Stimulated activated CD8-positive, alpha-beta memory T cell treated with anti-CD3 and anti-CD28 coated beads, Interleukin-7, amount 100 ng/mL, for 24 hours (primary cell): Measurements from ENCODE around the gene SEMA4D.

Source experiments
- DNase-seq: peaks from one replicate; pipeline ENCODE4 v3.0.0-alpha.2; 2020; ENCODE audit warnings: low read depth

The SEMA4D gene

GRCh38 chr9:89410641-89411350 lies 87.1 kb downstream of the SEMA4D start:
- peak; percentile 38 for DNase-seq

GRCh38 chr9:89410022-89410421 lies 87.9 kb downstream of the SEMA4D start:
- no peak for DNase-seq

- DNase-seq = no peak
These were observed 88.4 kb downstream of the SEMA4D start for GRCh38 chr9:89409466-89409865.

- peak; percentile 40 for DNase-seq
These were observed 89.2 kb downstream of the SEMA4D start for GRCh38 chr9:89408628-89409101.

GRCh38 chr9:89407070-89407469 lies 90.8 kb downstream of the SEMA4D start:
- DNase-seq = no peak

GRCh38 chr9:89405826-89406225 lies 92.1 kb downstream of the SEMA4D start:
- DNase-seq = no peak

GRCh38 chr9:89404074-89404473 lies 93.8 kb downstream of the SEMA4D start:
- DNase-seq = no peak

GRCh38 chr9:89402695-89403427 lies 95.1 kb downstream of the SEMA4D start:
- DNase-seq = no peak

GRCh38 chr9:89400403-89401116 lies 97.4 kb downstream of the SEMA4D start:
- no peak for DNase-seq

GRCh38 chr9:89398621-89399020 lies 99.3 kb downstream of the SEMA4D start:
- no peak for DNase-seq

GRCh38 chr9:89397471-89397870 lies 100.4 kb downstream of the SEMA4D start:
- DNase-seq = no peak

- DNase-seq = no peak
These were observed 101.8 kb downstream of the SEMA4D start for GRCh38 chr9:89395931-89396710.

- DNase-seq = no peak
These were observed 103.5 kb downstream of the SEMA4D start for GRCh38 chr9:89394412-89394811.

- no peak for DNase-seq
These were observed 106.3 kb downstream of the SEMA4D start for GRCh38 chr9:89391585-89391984.

GRCh38 chr9:89390578-89391116 lies 107.3 kb downstream of the SEMA4D start:
- DNase-seq = no peak

- no peak for DNase-seq
These were observed 107.8 kb downstream of the SEMA4D start for GRCh38 chr9:89390068-89390555.

GRCh38 chr9:89388868-89389177 lies 109.1 kb downstream of the SEMA4D start:
- no peak for DNase-seq

GRCh38 chr9:89388084-89388867 lies 109.6 kb downstream of the SEMA4D start:
- no peak for DNase-seq

- DNase-seq = no peak
These were observed 110.6 kb downstream of the SEMA4D start for GRCh38 chr9:89387197-89387849.

GRCh38 chr9:89386797-89387196 lies 111.1 kb downstream of the SEMA4D start:
- no peak for DNase-seq
